Stomach (tissue), 9 donors: ENCODE measurements around the gene GGA1. TPM values are rescaled to one million over a fixed set of nuclear protein-coding genes. Genes with fewer than 3 reads are reported as not detected.

Source experiments
- DNase-seq, 2 donors: peaks; one replicate each; pipeline versions ENCODE4 v3.0.0 to v3.0.0-alpha.2; 2013 to 2019
- H3K27ac ChIP-seq, 5 donors: fragments of 200-600 bp in 4 of 5; sonication (generic) in 4 of 5; one replicate each; pipeline ENCODE4 v1.5.1; 2013 to 2019; ENCODE audit warnings: mild to moderate bottlenecking in 1 of 5, moderate library complexity in 1 of 5
- H3K27me3 ChIP-seq, 3 donors: fragments of 200-600 bp; sonication (generic); one replicate each; pipeline ENCODE4 v1.5.1; 2017 to 2019; ENCODE audit warnings: mixed run types in 1 of 3
- H3K36me3 ChIP-seq, 4 donors: fragments of 200-600 bp; sonication (generic); 1 replicate in 3 of 4; 2 replicates in 1 of 4; pipeline ENCODE4 v1.5.1; 2016 to 2019
- H3K4me1 ChIP-seq, 4 donors: fragments of 200-600 bp; sonication (generic); one replicate each; pipeline ENCODE4 v1.5.1; 2016 to 2019
- H3K4me3 ChIP-seq, 4 donors: fragments of 200-600 bp; sonication (generic) in 3 of 4; one replicate each; pipeline ENCODE4 v1.5.1; 2016 to 2019; ENCODE audit warnings: mild to moderate bottlenecking in 1 of 4
- H3K9me3 ChIP-seq, 4 donors: fragments of 200-600 bp; sonication (generic); one replicate each; pipeline ENCODE4 v1.5.1; 2016 to 2019
- CTCF ChIP-seq, 7 experiments: fragments of 450-650 bp in 4 of 7; fragments of 200-600 bp in 3 of 7; sonication (generic) in 3 of 7; IDR thresholded peaks; one replicate each; pipeline ENCODE4 v1.5.1; 2016 to 2019; ENCODE audit warnings: antibody characterized with exemption in 7 of 7, control low read depth in 2 of 7, mild to moderate bottlenecking in 1 of 7
- EP300 ChIP-seq: sonication (generic); formaldehyde crosslinking; IDR thresholded peaks from one replicate; pipeline ENCODE4 v1.6.1; 2017; ENCODE audit warnings: antibody characterized with exemption
- POLR2A ChIP-seq, 4 donors: fragments of 450-650 bp; IDR thresholded peaks; one replicate each; pipeline ENCODE4 v1.6.1; 2016; ENCODE audit warnings: antibody characterized with exemption in 4 of 4, control low read depth in 2 of 4, mild to moderate bottlenecking in 1 of 4, moderate library complexity in 1 of 4
- POLR2AphosphoS5 ChIP-seq, 3 donors: sonication (generic); formaldehyde crosslinking; IDR thresholded peaks; one replicate each; pipeline ENCODE4 v1.6.1; 2016; ENCODE audit warnings: antibody characterized with exemption in 3 of 3
- WGBS, 5 donors: extraction: QIAGEN DNeasy Blood & Tissue Kit in 3 of 5; methylation state at CpG; one replicate each; pipeline versions ENCODE4 v1.1.5 to v1.1.7; 2013 to 2018; 5-methylcytosine and 5-hydroxymethylcytosine counted together
- intact Hi-C: fragments of 100-400 bp; cut with DNase I; formaldehyde crosslinking; loops from one replicate; pipeline ENCODE4 v1.15.1; 2023; ENCODE audit warnings: low total_unique reads
- polyA plus RNA-seq, 3 donors: library from polyadenylated mRNA; stranded (reverse); fragments of 200-250 nt; gene quantifications; one replicate each; pipeline ENCODE4 v1.2.3, GENCODE V29; 2013
- total RNA-seq, 5 donors: library from RNA; depleted of rRNA; stranded (reverse); fragments of >200 nt; gene quantifications; one replicate each; pipeline versions ENCODE4 v1.1.0 to v1.2.3, GENCODE V29; 2014 to 2016
- donor health status: healthy with polysubstance abuse.
- donor health status: Bipolar disorder and iron deficiency.
- donor health status: healthy.

The GGA1 gene
- total and polyA plus RNA-seq, 8 donors = 30.3 to 87.9 (median 45.9) TPM

DNA sequence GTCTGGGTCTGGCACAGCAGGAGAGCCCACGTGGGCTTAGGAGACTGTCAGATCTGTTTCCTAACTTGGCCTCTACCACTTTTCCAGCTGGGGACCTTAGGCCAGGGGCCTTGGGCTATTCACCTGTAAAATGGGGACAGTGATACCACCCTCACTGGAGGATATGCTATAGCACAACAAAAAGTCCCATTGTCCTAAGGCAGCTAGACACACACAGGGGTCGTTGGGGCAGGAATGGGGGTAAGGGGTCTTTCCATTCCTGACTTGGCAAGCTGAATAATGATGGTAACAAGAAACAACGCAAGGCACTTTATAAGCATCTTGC is 28.3 kb downstream of the GGA1 start:
- DNase-seq = no peak
- Histone ChIP-seq H3K36me3 (peaks cover 0 to 15% (median 11%) of the 10 kb centered on the region in 4 donors), H3K27me3 (peaks cover 0 to 8% (median 0%) of the 10 kb centered on the region in 3 donors), H3K27ac (peak overlapping the region in 3 of 5 donors; percentile 10 to 90 (median 84)), H3K4me1 (peaks cover 64 to 100% (median 83%) of the 10 kb centered on the region in 4 donors), H3K9me3 (no peaks in the 10 kb centered on the region), H3K4me3 (no peak overlapping the region)
- 55 to 62% (median 58%) methylated on average over 2 to 3 of the region's 3 CpGs for WGBS, 5 donors
- intact Hi-C loops = no loop called here
- TF ChIP-seq POLR2AphosphoS5 (IDR thresholded peaks at IDR 0.05) (no peak), POLR2A (IDR thresholded peaks at IDR 0.05) (no peak), EP300 (no peak), CTCF (IDR thresholded peaks at IDR 0.05) (no peak)

DNA sequence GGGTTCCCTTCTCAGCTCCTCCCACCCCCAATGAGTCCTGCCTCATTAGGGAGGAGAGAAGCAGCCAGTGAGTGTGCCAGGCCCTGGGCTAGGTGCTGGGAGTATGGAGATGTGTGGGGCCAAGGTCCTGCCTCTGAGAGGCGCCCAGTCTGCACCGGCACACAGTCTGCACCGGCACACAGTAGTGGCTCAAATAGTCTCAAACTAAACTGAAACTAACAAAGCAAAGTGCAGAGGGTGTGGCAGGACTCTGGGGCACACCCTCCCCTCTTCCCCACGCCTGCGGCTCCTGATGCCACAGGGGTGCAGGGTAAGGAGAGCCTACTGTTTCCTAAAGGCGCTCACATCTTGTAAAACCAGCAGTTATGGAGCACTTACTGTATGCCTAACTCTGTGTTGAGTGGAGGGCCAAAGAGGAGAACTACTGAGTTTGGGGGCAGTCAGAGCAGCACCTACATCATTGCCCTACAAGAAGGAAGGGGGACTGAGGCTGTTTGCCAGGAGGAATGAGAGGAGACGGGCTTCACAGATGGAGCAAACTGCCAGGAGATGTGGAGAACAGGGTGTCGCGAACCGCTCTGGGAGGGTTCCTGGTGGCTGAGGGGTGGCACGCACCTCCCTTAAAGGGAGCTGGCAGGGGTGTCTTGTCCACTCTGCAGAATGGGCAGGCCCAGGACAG is 29.9 kb downstream of the GGA1 start:
- intact Hi-C loops = no loop called here
- Histone ChIP-seq H3K27ac (peak overlapping the region; percentile 42 to 90 (median 78)), H3K4me3 (peak overlapping the region; percentile 60 to 75 (median 64)), H3K9me3 (no peaks in the 10 kb centered on the region), H3K36me3 (peaks cover 0 to 21% (median 6%) of the 10 kb centered on the region in 4 donors), H3K4me1 (peaks cover 59 to 97% (median 82%) of the 10 kb centered on the region in 4 donors), H3K27me3 (peaks cover 0 to 8% (median 0%) of the 10 kb centered on the region in 3 donors)
- WGBS, 5 donors = 22 to 32% (median 30%) methylated on average over 11 of the region's 11 CpGs
- TF ChIP-seq POLR2AphosphoS5 (IDR thresholded peaks at IDR 0.05) (no peak), POLR2A (IDR thresholded peaks at IDR 0.05) (no peak), CTCF (IDR thresholded peaks at IDR 0.05) (no peak), EP300 (no peak)
- DNase-seq = peak; percentile 43 to 81

DNA sequence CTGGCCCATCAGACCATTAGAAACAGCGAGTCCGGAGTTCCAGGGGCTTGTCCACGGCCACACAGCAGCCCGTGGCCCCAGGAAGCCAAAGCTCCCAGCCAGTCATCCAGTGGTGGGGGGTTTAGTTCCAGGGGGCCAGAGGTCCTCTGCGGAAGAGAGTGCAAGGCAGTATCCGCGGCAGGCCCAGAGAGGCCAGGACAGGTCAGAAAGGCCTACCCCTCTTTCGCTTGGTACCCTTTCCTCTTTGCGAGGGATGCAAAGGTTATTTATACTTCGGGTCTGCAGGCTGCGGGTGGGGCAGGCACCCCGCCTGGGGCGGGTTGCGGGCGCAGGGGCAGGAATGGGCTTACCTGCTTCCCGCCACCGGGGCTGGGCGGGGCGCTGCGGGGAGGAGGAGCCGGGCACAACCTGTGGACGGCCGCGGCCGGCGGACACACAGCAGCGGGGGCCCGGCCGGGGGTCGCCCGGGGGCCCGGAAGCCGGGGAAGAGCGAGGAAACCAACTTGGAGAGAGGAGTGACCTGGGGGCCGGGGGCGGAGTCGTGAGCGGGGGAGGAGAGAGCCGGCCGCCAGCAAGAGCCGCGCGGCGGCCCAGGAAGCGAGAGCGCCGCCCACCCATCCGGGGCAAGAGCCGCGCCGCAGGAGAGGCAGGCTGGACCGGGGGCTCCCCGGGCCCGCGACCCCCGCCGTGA is 30.6 kb downstream of the GGA1 start, which contains the start of gene SH3BP1:
Gene SH3BP1 (plus strand): TSS at position 600 of the 691 bp plus-strand sequence. CDS start 119 bp downstream, outside the sequence.
- TF ChIP-seq POLR2A (IDR thresholded peaks at IDR 0.05) (no peak), CTCF (IDR thresholded peaks at IDR 0.05) (no peak), EP300 (no peak), POLR2AphosphoS5 (IDR thresholded peaks at IDR 0.05) (no peak)
- H3K36me3 ChIP-seq = peaks cover 0 to 27% (median 9%) of the 10 kb centered on the region in 4 donors
- peak; percentile 59 to 86 for DNase-seq
- peaks cover 0 to 8% (median 0%) of the 10 kb centered on the region in 3 donors for H3K27me3 ChIP-seq
- H3K4me3 ChIP-seq = peak within 1 kb of the TSS; percentile 60 to 75 (median 64)
- peak within 1 kb of the TSS; percentile 42 to 90 (median 78) for H3K27ac ChIP-seq
- H3K9me3 ChIP-seq = no peaks in the 10 kb centered on the region
- intact Hi-C loops = no loop called here
- peaks cover 54 to 92% (median 76%) of the 10 kb centered on the region in 4 donors for H3K4me1 ChIP-seq
- WGBS, 5 donors = 3 to 8% (median 7%) methylated on average over 28 to 57 of the region's 57 CpGs

DNA sequence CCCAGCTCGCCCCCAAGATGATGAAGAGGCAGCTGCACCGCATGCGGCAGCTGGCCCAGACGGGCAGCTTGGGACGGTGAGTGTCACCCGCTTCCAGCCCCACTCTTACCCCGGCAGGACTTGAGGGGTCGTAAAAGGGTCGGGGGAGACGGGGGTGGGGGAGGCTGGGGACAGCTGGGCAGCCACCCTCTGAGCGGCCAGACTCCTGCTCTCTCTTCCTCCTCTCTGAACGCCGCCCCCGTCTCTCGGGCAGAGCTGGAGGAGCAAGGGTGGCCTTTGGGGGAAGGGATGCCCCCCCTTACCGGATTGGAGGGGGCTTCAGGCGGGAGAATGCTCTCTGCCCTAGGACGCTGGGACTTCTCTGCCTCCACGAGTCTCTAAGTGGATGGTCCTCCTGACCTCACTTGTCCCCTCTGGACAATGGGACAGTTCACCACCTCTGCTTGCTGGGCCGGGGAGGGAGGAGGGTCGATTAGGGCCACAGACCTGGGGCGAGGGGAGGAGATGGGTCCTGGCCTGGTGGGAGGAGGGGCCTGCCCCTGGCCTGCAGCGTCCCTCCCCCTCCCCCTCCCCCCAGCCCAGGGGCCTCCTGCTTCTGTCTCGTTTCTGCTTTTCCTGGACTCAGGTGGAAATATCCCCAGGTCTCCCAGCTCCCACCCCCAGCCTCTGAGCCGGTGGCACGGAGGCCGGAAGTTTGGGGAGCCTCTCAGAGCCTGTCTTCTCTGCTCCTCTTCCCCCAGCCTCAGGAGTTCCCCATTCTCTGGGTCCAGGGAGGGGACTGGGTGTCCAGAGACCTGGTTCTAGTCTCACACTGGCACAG is 31.3 kb downstream of the GGA1 start:
- WGBS, 5 donors = 6 to 21% (median 7%) methylated on average over 9 to 27 of the region's 27 CpGs
- Histone ChIP-seq H3K27ac (peak overlapping the region; percentile 42 to 90 (median 78)), H3K4me3 (peak overlapping the region; percentile 60 to 75 (median 64)), H3K27me3 (peaks cover 0 to 8% (median 0%) of the 10 kb centered on the region in 3 donors), H3K9me3 (no peaks in the 10 kb centered on the region), H3K36me3 (peaks cover 0 to 35% (median 14%) of the 10 kb centered on the region in 4 donors), H3K4me1 (peaks cover 46 to 84% (median 69%) of the 10 kb centered on the region in 4 donors)
- intact Hi-C loops = loop anchor here (5.0 to 10.0 kb wide), 2 partner anchors 42 to 155 kb away; no protein-coding TSS in a partner anchor
- TF ChIP-seq POLR2AphosphoS5 (IDR thresholded peaks at IDR 0.05) (no peak), EP300 (no peak), CTCF (IDR thresholded peaks at IDR 0.05) (no peak), POLR2A (IDR thresholded peaks at IDR 0.05) (no peak)
- peak in 1 of 2 donors; percentile 49 for DNase-seq
